Fibroblast of upper back skin (primary cell): ENCODE measurements around the gene CIC.

Experiments
- DNase-seq: peaks from one replicate; pipeline ENCODE4 v3.0.0-alpha.2; 2013

The CIC gene

DNA sequence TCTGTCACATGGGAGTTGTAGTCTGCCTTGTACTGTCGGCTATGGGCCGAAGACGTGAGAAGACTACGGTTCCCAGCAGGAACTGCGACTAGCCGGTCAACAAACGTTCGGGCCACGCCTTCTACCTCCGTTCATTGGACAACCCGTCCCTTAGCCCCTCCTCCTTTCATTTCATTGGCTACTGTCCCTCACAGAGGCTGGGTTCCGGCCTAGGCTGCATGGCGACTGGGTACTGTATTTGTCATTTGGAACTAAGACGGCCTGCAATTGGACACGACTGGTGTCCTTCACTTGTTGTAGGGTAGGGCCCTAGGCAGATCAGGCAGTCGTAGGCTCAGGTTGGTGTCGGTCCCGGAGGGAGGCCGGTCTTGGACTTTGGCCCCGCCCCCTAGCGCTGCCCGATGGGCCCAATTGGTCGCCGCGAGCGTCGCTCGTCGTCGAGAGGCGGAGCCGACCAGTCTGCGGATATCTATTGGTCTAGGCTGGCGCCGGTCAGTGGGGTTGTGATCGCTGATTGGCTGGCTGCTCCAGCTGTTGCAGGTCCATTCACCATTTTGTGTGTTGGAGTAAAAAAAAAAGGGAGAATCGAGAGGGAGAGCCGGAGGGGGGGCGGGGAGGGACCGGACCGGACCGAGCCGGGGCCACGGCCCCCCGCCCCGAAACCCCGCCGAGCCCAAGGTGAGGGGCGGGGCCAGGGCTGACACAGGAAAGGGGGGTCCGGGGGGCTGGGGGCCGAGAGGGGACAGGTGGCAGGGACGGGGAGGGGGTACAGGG is at the start of gene CIC:
TSS of gene CIC (plus strand) at position 549 of the 774 bp plus-strand sequence. CDS start 2,532 bp downstream, outside the sequence.
- peak; percentile 100 for DNase-seq

- DNase-seq = peak; percentile 97
These were observed 49.0 kb upstream of the CIC start, which contains the start of gene ZNF526 for GRCh38 chr19:42219812-42220750. ZNF526 (plus strand) TSS chr19:42220312; CDS start chr19:42224404, 4,092 bp downstream.

DNA sequence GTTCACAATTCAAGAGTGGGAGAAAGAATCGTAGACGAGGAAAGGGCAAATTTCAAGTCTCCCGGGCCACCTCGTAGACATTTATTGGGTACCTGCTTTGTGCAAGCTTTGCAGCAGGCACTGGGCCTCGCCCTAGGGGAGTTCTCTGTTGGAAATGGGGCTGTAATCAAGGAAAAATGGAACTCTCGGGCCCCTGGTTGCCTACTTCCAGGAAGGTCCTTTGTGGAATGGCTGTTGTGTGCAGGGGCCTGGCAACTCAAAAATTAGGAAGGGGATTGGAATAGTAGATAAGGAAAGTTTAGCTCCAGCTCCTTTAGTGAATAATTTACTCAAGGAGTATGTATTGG is 48.3 kb upstream of the CIC start:
- no peak for DNase-seq

GRCh38 chr19:42224940-42225717 is 43.9 kb upstream of the CIC start:
- no peak for DNase-seq

DNA sequence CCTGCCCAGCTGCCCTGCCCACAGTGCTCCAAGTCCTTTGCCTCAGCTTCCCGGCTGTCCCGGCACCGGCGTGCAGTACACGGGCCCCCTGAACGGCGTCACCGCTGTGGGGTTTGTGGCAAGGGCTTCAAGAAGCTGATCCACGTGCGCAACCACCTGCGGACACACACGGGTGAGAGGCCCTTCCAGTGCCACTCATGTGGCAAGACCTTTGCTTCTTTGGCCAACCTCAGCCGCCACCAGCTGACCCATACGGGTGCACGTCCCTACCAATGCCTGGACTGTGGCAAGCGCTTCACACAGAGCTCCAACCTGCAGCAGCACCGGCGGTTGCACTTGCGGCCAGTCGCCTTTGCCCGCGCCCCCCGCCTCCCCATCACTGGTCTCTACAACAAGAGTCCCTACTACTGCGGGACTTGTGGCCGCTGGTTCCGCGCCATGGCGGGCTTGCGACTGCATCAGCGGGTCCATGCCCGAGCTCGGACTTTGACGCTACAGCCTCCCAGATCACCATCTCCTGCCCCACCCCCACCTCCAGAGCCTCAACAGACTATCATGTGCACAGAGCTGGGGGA is 43.2 kb upstream of the CIC start:
- no peak for DNase-seq

DNA sequence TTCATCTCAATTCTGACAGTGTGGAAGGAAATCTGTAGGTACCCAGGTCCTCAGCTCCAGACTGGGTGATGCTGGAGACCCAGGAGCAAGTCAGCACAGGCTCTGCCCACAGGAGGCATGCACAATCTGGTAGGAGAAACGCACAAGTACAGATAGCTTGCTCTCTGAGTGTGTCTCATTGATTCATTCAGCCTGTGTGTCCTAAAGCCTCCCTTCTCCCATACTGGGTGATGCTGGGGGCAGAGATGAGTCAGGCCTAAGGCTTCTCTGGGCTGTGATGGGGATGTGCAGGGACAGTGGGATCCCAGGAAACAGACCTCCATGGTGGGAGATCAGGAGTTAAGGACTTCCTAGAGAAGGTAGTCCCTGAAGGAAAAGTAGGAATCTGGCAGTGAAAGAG is 42.2 kb upstream of the CIC start:
- DNase-seq = no peak

DNA sequence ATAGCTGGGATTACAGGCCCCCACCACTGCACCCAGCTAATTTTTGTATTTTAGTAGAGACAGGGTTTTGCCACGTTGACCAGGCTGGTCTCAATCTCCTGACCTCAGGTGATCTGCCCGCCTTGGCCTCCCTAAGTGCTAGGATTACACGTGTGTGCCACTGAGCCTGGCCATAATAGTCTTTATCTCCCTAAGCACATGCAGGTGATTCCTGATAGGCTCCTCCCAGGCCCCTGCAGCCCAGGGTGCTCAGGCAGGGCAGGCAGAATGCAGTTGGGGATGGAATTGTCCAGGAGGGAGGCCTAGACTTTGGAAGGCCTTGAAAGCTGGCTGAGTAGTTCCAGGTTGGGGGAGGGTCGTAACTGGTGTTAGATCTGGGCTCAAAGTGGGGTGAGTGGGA is 40.4 kb upstream of the CIC start:
- no peak for DNase-seq

- no peak for DNase-seq
These were observed 39.7 kb upstream of the CIC start for GRCh38 chr19:42229301-42229854.

DNA sequence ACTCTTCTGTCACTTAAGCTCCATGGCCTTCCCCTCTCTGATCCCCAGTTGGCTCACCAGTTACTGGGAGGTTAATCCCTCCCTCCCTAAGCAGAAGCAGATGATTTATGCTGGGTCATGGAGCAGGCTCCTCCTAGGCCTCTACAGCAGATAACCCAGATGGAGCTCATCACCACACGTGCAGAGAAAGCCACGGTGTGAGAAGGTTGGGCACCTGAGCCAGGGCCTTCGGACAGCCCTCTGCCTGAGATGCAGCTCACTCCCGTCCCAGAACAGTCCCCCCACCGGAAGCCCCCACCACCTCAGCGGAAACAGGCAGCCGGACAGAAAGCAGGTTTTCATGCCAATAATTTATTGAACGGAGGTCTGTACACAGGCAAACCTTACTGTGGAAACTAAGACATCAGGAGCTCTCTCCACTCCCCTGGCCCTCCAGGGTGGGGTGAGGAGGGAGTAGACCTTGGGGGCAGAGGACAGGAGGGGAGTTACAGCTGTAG is 39.1 kb upstream of the CIC start:
- DNase-seq = no peak

GRCh38 chr19:42230571-42230970 is 38.5 kb upstream of the CIC start:
- DNase-seq = no peak

GRCh38 chr19:42232435-42232834 is 36.6 kb upstream of the CIC start:
- no peak for DNase-seq

DNA sequence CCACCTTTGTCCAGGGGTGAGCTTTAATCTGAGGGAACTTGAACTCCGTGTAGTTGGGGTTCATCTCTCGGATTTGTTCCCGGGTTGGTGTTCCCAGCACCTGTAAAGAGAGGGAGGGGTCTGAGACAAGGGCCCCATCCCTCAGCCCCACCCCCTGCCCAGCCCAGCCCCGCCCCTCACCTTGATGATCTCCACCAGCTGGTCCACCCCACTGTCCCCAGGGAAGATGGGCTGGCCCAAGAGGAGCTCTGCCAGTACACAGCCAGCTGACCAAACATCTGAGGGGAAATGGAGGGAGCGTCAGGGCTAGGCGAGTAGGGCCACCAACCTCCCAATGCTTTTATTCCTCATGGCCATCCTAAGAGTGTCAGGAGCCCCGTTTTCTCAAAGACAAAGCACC is 35.9 kb upstream of the CIC start:
- no peak for DNase-seq

- no peak for DNase-seq
These were observed 35.3 kb upstream of the CIC start for GRCh38 chr19:42233678-42234292.

- DNase-seq = no peak
These were observed 34.7 kb upstream of the CIC start for GRCh38 chr19:42234364-42234763.

GRCh38 chr19:42235181-42235580 is 33.9 kb upstream of the CIC start:
- no peak for DNase-seq

DNA sequence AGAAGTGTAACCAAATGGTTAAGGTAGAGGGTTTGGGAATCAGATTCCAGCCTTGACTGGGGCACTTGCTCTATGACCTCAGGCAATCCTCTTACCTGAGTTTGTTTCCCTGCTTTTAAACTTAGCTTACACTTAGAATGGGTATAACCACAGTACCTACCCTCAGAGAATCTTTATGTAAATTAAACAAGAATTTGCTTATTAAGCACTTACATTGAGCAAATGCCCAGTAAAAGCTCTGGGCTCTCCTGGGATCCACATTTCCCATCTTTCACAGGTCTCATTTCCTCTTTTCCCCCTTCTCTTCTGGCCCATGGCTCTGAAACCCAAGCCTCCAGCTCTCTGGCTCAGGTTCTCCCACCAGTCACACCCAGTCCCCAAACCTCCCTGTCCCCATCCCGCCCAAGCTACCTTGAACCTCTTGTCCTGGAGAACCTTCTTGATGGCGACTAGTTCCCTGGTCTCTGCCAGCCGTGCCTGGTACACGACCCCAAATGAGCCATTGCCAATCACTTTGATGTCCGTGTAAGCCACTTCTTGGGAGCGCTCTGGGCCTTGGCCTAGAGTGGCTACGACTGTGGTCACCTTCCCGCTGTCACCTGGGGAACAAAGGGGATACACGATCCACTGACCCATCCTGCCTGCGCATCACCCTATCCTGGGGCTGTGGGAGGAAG is 29.4 kb upstream of the CIC start:
- no peak for DNase-seq

GRCh38 chr19:42241279-42241678 is 27.8 kb upstream of the CIC start:
- no peak for DNase-seq

GRCh38 chr19:42242069-42242511 is 27.0 kb upstream of the CIC start:
- DNase-seq = no peak

DNA sequence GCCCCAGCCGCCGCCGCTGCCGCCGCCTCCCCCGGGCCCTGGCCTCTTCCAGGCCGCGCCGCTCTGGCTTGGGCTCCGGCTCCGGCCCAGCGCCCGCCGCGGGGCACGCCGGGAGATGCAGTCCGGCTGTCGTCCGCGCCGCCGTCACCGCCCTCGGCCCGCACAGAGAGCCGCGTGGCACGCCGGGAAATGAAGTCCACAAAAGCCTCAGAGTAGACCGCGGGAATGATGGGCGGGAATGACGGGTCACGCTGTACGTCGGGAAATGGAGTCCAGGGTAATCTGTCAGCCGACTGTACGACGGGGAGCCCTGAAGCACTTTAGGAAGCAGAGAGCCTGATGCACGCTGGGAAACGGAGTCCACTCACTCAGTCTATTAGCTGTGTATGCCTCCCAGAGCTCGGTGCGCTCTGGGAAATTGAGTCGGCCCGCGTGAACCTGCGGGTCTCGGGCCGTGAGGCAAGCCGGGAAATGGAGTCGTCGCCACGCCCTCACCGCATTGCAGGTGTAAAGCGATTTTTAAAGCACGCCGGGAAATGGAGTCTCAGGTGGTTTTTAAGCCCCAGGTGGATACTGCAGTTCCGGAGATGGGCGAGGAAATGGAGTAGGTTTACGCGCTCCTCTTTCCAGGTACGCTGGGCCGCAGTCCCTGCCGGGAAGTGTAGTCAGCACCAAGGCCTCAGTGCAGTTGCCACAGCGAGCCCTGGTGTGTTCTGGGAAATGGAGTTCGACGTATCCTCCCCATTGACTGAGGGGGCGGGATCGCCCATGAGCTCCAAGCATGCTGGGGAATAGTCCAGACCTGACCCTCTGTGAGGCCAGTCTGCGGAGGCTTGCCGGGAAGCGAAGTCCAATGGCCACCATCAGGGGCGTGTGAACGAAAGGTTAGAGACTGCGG is 26.3 kb upstream of the CIC start, which contains the start of gene GSK3A:
TSS of gene GSK3A (minus strand) at position 91 of the 898 bp plus-strand sequence. CDS start 137 bp downstream, outside the sequence.
- DNase-seq = peak; percentile 99
